ENCODE results near the gene ADAMTSL3.

Gene ADAMTSL3

DNA sequence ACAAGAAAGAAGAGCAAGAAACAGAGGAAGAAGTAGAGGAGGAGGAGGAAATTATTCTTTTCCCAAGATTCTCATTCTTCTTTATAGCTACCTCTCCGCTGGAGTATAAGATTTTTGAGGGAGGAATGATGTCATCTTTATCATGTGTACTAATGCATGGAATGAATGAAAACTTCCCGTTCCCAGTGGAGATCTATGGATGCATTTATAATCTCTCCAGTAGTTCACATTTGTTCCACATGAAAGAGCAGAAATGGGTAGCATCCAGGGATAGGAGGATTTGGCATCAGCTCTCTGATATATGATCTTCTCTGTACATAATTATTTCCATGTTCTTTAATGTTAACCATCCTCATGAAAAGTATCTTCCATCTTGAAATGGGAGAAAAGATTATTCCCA lies 244.4 kb downstream of the ADAMTSL3 start:
- Histone ChIP-seq H4K20me1 (ENCODE audit: low read depth, low read length) (no peaks in the 10 kb centered on the region), H3K9me3 (ENCODE audit: insufficient read depth, low read length) (no peaks in the 10 kb centered on the region), H3K27ac (ENCODE audit: low read depth, low read length) (no peak overlapping the region), H2AFZ (ENCODE audit: low read depth, low read length, severe bottlenecking) (no peak overlapping the region), H3K36me3 (ENCODE audit: low read length) (no peaks in the 10 kb centered on the region), H3K4me2 (ENCODE audit: low read depth, low read length, poor library complexity, severe bottlenecking) (no peak overlapping the region), H3K4me3 (ENCODE audit: insufficient read depth, low read length, poor library complexity, severe bottlenecking) (no peak overlapping the region), H3K9me2 (replicated peaks; ENCODE audit: insufficient read depth, low read length) (no peaks in the 10 kb centered on the region), H3F3A (ENCODE audit: insufficient read depth) (no peaks in the 10 kb centered on the region), H3K27me3 (ENCODE audit: low read length) (no peaks in the 10 kb centered on the region), H3K79me2 (ENCODE audit: insufficient read depth, low read length) (no peaks in the 10 kb centered on the region), H3K9ac (ENCODE audit: low read length) (no peak overlapping the region)
- TF ChIP-seq, protein P1, sequence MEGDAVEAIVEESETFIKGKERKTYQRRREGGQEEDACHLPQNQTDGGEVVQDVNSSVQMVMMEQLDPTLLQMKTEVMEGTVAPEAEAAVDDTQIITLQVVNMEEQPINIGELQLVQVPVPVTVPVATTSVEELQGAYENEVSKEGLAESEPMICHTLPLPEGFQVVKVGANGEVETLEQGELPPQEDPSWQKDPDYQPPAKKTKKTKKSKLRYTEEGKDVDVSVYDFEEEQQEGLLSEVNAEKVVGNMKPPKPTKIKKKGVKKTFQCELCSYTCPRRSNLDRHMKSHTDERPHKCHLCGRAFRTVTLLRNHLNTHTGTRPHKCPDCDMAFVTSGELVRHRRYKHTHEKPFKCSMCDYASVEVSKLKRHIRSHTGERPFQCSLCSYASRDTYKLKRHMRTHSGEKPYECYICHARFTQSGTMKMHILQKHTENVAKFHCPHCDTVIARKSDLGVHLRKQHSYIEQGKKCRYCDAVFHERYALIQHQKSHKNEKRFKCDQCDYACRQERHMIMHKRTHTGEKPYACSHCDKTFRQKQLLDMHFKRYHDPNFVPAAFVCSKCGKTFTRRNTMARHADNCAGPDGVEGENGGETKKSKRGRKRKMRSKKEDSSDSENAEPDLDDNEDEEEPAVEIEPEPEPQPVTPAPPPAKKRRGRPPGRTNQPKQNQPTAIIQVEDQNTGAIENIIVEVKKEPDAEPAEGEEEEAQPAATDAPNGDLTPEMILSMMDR (IDR thresholded peaks at IDR 0.05; ENCODE audit: insufficient read depth, low read length, poor library complexity, severe bottlenecking), result no peak
- no peak for TF ChIP-seq EZH2phosphoT487 (conservative IDR thresholded peaks at IDR 0.05; ENCODE audit: low read length)

DNA sequence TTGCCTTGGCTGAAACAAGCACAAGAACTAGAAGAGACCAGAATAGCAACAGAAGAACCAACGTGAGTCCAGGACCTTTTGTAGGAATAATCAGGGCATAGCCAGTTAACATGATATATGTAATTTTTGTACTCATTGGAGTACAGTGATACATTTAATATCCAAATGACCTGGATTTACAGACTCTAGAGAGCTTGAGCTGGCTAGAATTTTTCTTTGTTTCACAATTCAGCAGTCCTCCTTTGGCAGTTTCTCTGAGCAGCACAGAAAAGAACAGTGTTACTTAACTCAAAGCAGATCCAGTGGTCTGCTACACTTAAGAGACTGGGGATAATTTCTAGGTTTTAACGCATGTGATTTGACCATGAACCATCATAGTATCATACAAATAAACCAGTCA lies 245.7 kb downstream of the ADAMTSL3 start:
- Histone ChIP-seq H3K9ac (ENCODE audit: low read length) (no peak overlapping the region), H3K9me2 (replicated peaks; ENCODE audit: insufficient read depth, low read length) (no peaks in the 10 kb centered on the region), H4K20me1 (ENCODE audit: low read depth, low read length) (no peaks in the 10 kb centered on the region), H3K4me2 (ENCODE audit: low read depth, low read length, poor library complexity, severe bottlenecking) (no peak overlapping the region), H3K4me3 (ENCODE audit: insufficient read depth, low read length, poor library complexity, severe bottlenecking) (no peak overlapping the region), H3K79me2 (ENCODE audit: insufficient read depth, low read length) (no peaks in the 10 kb centered on the region), H3K27ac (ENCODE audit: low read depth, low read length) (no peak overlapping the region), H3K36me3 (ENCODE audit: low read length) (no peaks in the 10 kb centered on the region), H3F3A (ENCODE audit: insufficient read depth) (no peaks in the 10 kb centered on the region), H3K9me3 (ENCODE audit: insufficient read depth, low read length) (no peaks in the 10 kb centered on the region), H3K27me3 (ENCODE audit: low read length) (no peaks in the 10 kb centered on the region), H2AFZ (ENCODE audit: low read depth, low read length, severe bottlenecking) (no peak overlapping the region)
- TF ChIP-seq EZH2phosphoT487 (conservative IDR thresholded peaks at IDR 0.05; ENCODE audit: low read length), result no peak
- TF ChIP-seq, protein P1 (IDR thresholded peaks at IDR 0.05; ENCODE audit: insufficient read depth, low read length, poor library complexity, severe bottlenecking), result no peak

DNA sequence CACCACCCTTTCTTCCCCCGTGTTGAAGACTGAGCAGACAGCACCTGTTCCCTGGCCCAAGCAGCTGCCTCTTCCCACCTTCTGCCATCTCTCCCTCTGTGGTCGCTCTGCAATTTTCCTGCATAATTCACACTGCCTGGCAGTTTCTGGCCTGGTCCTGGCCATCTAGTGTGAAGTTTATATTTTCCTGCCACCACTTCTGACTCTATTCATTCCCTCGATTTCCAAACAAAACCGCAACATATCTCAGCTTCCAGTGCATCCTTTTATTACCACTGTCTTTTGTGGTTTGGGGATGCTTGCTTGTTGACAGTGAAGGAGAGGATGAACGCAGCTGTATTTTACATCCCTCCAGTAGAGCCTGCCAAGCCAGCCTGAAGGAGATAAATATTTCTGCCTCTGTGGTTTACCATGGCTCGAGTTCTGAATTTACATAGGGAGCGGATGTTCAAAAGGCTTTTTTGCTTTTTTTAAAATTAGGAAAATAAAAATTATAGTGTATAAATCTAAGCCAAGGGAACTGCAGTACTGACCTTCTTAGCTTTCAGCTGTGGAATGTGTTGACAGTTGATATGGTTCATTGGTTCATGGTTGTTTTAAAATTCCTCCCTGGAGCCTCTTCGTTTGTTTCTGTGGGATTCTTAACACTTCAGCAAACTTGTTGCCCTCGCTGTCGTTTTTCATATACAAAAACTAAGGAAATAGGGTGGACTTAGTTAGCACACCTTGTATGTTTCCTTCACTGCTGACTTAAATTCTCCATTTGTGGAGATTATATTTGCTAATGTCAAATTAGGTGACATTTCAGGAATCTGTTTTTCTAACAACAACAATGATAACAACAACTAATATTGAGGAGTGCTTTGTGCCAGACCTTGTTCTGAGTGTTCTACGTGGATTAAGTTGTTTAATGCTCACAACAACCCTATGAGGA lies 250.5 kb downstream of the ADAMTSL3 start:
- no peak overlapping the region for H2AFZ ChIP-seq (ENCODE audit: low read depth, low read length, severe bottlenecking)
- H3K79me2 ChIP-seq (ENCODE audit: insufficient read depth, low read length), result no peaks in the 10 kb centered on the region
- H3K9me3 ChIP-seq (ENCODE audit: insufficient read depth, low read length), result no peaks in the 10 kb centered on the region
- H3K27ac ChIP-seq (ENCODE audit: low read depth, low read length), result no peak overlapping the region
- no peak overlapping the region for H3K9ac ChIP-seq (ENCODE audit: low read length)
- no peak overlapping the region for H3K4me2 ChIP-seq (ENCODE audit: low read depth, low read length, poor library complexity, severe bottlenecking)
- H3F3A ChIP-seq (ENCODE audit: insufficient read depth), result no peaks in the 10 kb centered on the region
- TF ChIP-seq, protein P1 (IDR thresholded peaks at IDR 0.05; ENCODE audit: insufficient read depth, low read length, poor library complexity, severe bottlenecking), result no peak
- no peak for TF ChIP-seq EZH2phosphoT487 (conservative IDR thresholded peaks at IDR 0.05; ENCODE audit: low read length)
- no peaks in the 10 kb centered on the region for H4K20me1 ChIP-seq (ENCODE audit: low read depth, low read length)
- H3K9me2 ChIP-seq (replicated peaks; ENCODE audit: insufficient read depth, low read length), result no peaks in the 10 kb centered on the region
- no peak overlapping the region for H3K4me3 ChIP-seq (ENCODE audit: insufficient read depth, low read length, poor library complexity, severe bottlenecking)
- no peaks in the 10 kb centered on the region for H3K36me3 ChIP-seq (ENCODE audit: low read length)
- no peaks in the 10 kb centered on the region for H3K27me3 ChIP-seq (ENCODE audit: low read length)

Measured in SU-DHL-6 (cell line).